Type B pancreatic cell (in vitro differentiated cells): Measurements from ENCODE around the gene SORD. TPM values are rescaled to one million over a fixed set of nuclear protein-coding genes. Genes with fewer than 3 reads are reported as not detected.
"Not testable (repeated sequence)": the region's sequence is repeated elsewhere in the genome, so short reads cannot be mapped to it uniquely, and the experiment has no call there.

Experiments used
- DNase-seq: peaks from one replicate; pipeline ENCODE4 v3.0.0; 2021; ENCODE audit warnings: mixed read lengths; ENCODE audit not compliant: unreplicated experiment; ENCODE audit errors: extremely low spot score
- H3K27ac Mint-ChIP-seq: 2 replicates; pipeline ENCODE4 v1.8.0; 2021; ENCODE audit warnings: mild to moderate bottlenecking, mixed read lengths
- H3K27me3 Mint-ChIP-seq: 2 replicates; pipeline ENCODE4 v1.8.0; 2021; ENCODE audit warnings: mixed read lengths
- H3K36me3 Mint-ChIP-seq: 2 replicates; pipeline ENCODE4 v1.8.0; 2021; ENCODE audit warnings: mixed read lengths
- H3K4me1 Mint-ChIP-seq: one replicate; pipeline ENCODE4 v1.8.0; 2021; ENCODE audit warnings: mixed read lengths; ENCODE audit not compliant: unreplicated experiment
- H3K4me3 Mint-ChIP-seq: 2 replicates; pipeline ENCODE4 v1.8.0; 2021; ENCODE audit warnings: mild to moderate bottlenecking, mixed read lengths
- H3K9me3 Mint-ChIP-seq: 2 replicates; pipeline ENCODE4 v1.8.0; 2021; ENCODE audit warnings: mixed read lengths
- CTCF ChIP-seq: fragments of 200-600 bp; sonication (generic); conservative IDR thresholded peaks from 2 replicates; pipeline ENCODE4 v1.5.0; 2021; ENCODE audit warnings: antibody characterized with exemption, mild to moderate bottlenecking
- total RNA-seq: library from RNA; stranded (reverse); gene quantifications from 2 replicates; pipeline ENCODE4 v1.2.1, GENCODE V29; 2021; ENCODE audit warnings: low replicate concordance

SORD gene
- total RNA-seq, 1 donor from 2014 or later = 58.7 TPM

GRCh38 chr15:45099549-45100165 lies 76.7 kb downstream of the SORD start:
- Mint-ChIP-seq H3K27ac (no peak overlapping the region), H3K4me1 (no peaks in the 10 kb centered on the region), H3K36me3 (no peaks in the 10 kb centered on the region), H3K27me3 (peaks cover 16% of the 10 kb centered on the region), H3K4me3 (no peak overlapping the region), H3K9me3 (no peaks in the 10 kb centered on the region)
- DNase-seq = no peak
- TF ChIP-seq CTCF = no peak

- TF ChIP-seq CTCF = no peak
- H3K27me3 Mint-ChIP-seq = peaks cover 22% of the 10 kb centered on the region
- H3K9me3 Mint-ChIP-seq = no peaks in the 10 kb centered on the region
These were observed 78.1 kb downstream of the SORD start for GRCh38 chr15:45100884-45101625.

GRCh38 chr15:45101749-45102148 lies 78.8 kb downstream of the SORD start:
- Mint-ChIP-seq H3K4me1 (no peaks in the 10 kb centered on the region), H3K9me3 (no peaks in the 10 kb centered on the region), H3K36me3 (no peaks in the 10 kb centered on the region), H3K27ac (no peak overlapping the region), H3K27me3 (peaks cover 26% of the 10 kb centered on the region), H3K4me3 (no peak overlapping the region)
- DNase-seq = no peak
- TF ChIP-seq CTCF = no peak

More at GRCh38 chr15:45100884-45101625, 78.1 kb downstream of the SORD start:
- H3K4me3 Mint-ChIP-seq = no peak overlapping the region
- no peaks in the 10 kb centered on the region for H3K36me3 Mint-ChIP-seq
- no peak overlapping the region for H3K27ac Mint-ChIP-seq
- no peak for DNase-seq
- H3K4me1 Mint-ChIP-seq = no peaks in the 10 kb centered on the region

- Mint-ChIP-seq H3K4me3 (no peak overlapping the region), H3K27me3 (peaks cover 26% of the 10 kb centered on the region), H3K4me1 (no peaks in the 10 kb centered on the region), H3K9me3 (no peaks in the 10 kb centered on the region), H3K27ac (no peak overlapping the region), H3K36me3 (no peaks in the 10 kb centered on the region)
- no peak for TF ChIP-seq CTCF
- no peak for DNase-seq
These were observed 79.2 kb downstream of the SORD start for GRCh38 chr15:45102226-45102625.

GRCh38 chr15:45104170-45104569 lies 81.2 kb downstream of the SORD start:
- not testable (repeated sequence) for H3K36me3 Mint-ChIP-seq, H3K4me1 Mint-ChIP-seq, H3K4me3 Mint-ChIP-seq, H3K27ac Mint-ChIP-seq, H3K9me3 Mint-ChIP-seq, DNase-seq
- H3K27me3 Mint-ChIP-seq = peaks cover 33% of the 10 kb centered on the region

GRCh38 chr15:45105586-45105985 lies 82.6 kb downstream of the SORD start:
- DNase-seq = no peak
- no peak for TF ChIP-seq CTCF
- H3K9me3 Mint-ChIP-seq = no peaks in the 10 kb centered on the region
- no peaks in the 10 kb centered on the region for H3K4me1 Mint-ChIP-seq
- H3K4me3 Mint-ChIP-seq = no peak overlapping the region
- peaks cover 47% of the 10 kb centered on the region for H3K27me3 Mint-ChIP-seq
- no peak overlapping the region for H3K27ac Mint-ChIP-seq
- no peaks in the 10 kb centered on the region for H3K36me3 Mint-ChIP-seq
